Kidney epithelial cell (primary cell): ENCODE measurements around the gene PABPN1L. TPM values are rescaled to one million over a fixed set of nuclear protein-coding genes. Genes with fewer than 3 reads are reported as not detected.

Source experiments
- DNase-seq: peaks from one replicate; pipeline ENCODE4 v3.0.0-alpha.2; 2010; ENCODE audit warnings: low read depth
- H3K27me3 ChIP-seq: 2 replicates; pipeline ENCODE4 v1.6.0; 2011; ENCODE audit warnings: low read length; ENCODE audit not compliant: control insufficient read depth, insufficient read depth
- H3K36me3 ChIP-seq: 2 replicates; pipeline ENCODE4 v1.5.1; 2011; ENCODE audit warnings: low read length; ENCODE audit not compliant: control insufficient read depth, insufficient read depth
- H3K4me3 ChIP-seq: 2 replicates; pipeline ENCODE4 v1.5.1; 2011; ENCODE audit warnings: low read depth, mild to moderate bottlenecking, control low read depth, low read length
- CTCF ChIP-seq: IDR thresholded peaks from 2 replicates; pipeline ENCODE4 v1.5.1; 2011; ENCODE audit warnings: mild to moderate bottlenecking, moderate library complexity, low read length, control low read depth, inconsistent platforms; ENCODE audit not compliant: insufficient read depth, poor library complexity, severe bottlenecking
- total RNA-seq: library from RNA; depleted of rRNA; stranded (reverse); fragments of >200 nt; gene quantifications from 2 replicates; pipeline ENCODE4 v1.2.3, GENCODE V29; 2015

The PABPN1L gene
- total RNA-seq, 1 donor from 2014 or later, result not detected

GRCh38 chr16:88878967-88879787 is 12.7 kb upstream of the PABPN1L start:
- DNase-seq, result no peak
- no peak for TF ChIP-seq CTCF

GRCh38 chr16:88878356-88878755 is 11.9 kb upstream of the PABPN1L start:
- DNase-seq, result no peak
- no peak for TF ChIP-seq CTCF
- Histone ChIP-seq H3K36me3 (no peaks in the 10 kb centered on the region), H3K27me3 (peaks cover 45% of the 10 kb centered on the region), H3K4me3 (no peak overlapping the region)

More at GRCh38 chr16:88878967-88879787, 12.7 kb upstream of the PABPN1L start:
- H3K36me3 ChIP-seq, result no peaks in the 10 kb centered on the region
- H3K27me3 ChIP-seq, result peaks cover 45% of the 10 kb centered on the region
- H3K4me3 ChIP-seq, result no peak overlapping the region

GRCh38 chr16:88877564-88878289 is 11.3 kb upstream of the PABPN1L start:
- TF ChIP-seq CTCF, result no peak
- no peak overlapping the region for H3K4me3 ChIP-seq
- no peaks in the 10 kb centered on the region for H3K36me3 ChIP-seq
- DNase-seq, result no peak
- H3K27me3 ChIP-seq, result peaks cover 45% of the 10 kb centered on the region

- H3K27me3 ChIP-seq, result peaks cover 45% of the 10 kb centered on the region
- no peak for TF ChIP-seq CTCF
Measured at GRCh38 chr16:88876942-88877526, 10.6 kb upstream of the PABPN1L start.

GRCh38 chr16:88875703-88876234 is 9.3 kb upstream of the PABPN1L start:
- peaks cover 42% of the 10 kb centered on the region for H3K27me3 ChIP-seq
- no peak for TF ChIP-seq CTCF
- DNase-seq, result no peak
- no peak overlapping the region for H3K4me3 ChIP-seq
- no peaks in the 10 kb centered on the region for H3K36me3 ChIP-seq

More at GRCh38 chr16:88876942-88877526, 10.6 kb upstream of the PABPN1L start:
- no peak overlapping the region for H3K4me3 ChIP-seq
- DNase-seq, result no peak
- no peaks in the 10 kb centered on the region for H3K36me3 ChIP-seq
